ENCODE results near the gene TMEM222.

Gene TMEM222

GRCh38 chr1:27358038-27358927 is 36.3 kb downstream of the TMEM222 start:
- no peak for DNase-seq

GRCh38 chr1:27358928-27359313 is 37.0 kb downstream of the TMEM222 start:
- DNase-seq, result no peak

GRCh38 chr1:27359822-27360158 is 37.8 kb downstream of the TMEM222 start:
- no peak for DNase-seq

GRCh38 chr1:27360159-27361043 is 38.4 kb downstream of the TMEM222 start:
- DNase-seq, result no peak

GRCh38 chr1:27361044-27361402 is 39.1 kb downstream of the TMEM222 start:
- no peak for DNase-seq

- no peak for DNase-seq
Measured at GRCh38 chr1:27361553-27361952, 39.6 kb downstream of the TMEM222 start.

GRCh38 chr1:27363766-27364695 is 42.1 kb downstream of the TMEM222 start:
- no peak for DNase-seq

GRCh38 chr1:27364696-27365371 is 42.9 kb downstream of the TMEM222 start:
- no peak for DNase-seq

GRCh38 chr1:27365372-27366112 is 43.6 kb downstream of the TMEM222 start:
- peak; percentile 82 for DNase-seq

- DNase-seq, result peak; percentile 84
Measured at GRCh38 chr1:27366113-27366410, 44.1 kb downstream of the TMEM222 start.

- peak; percentile 80 for DNase-seq
Measured at GRCh38 chr1:27366411-27367159, 44.6 kb downstream of the TMEM222 start, which contains the start of gene MAP3K6. Gene MAP3K6 (minus strand): TSS chr1:27366961. CDS start chr1:27366597, 364 bp downstream.

- no peak for DNase-seq
Measured at GRCh38 chr1:27367160-27367650, 45.2 kb downstream of the TMEM222 start.

GRCh38 chr1:27368869-27369582 is 47.1 kb downstream of the TMEM222 start:
- no peak for DNase-seq

- DNase-seq, result no peak
Measured at GRCh38 chr1:27372022-27372807, 50.3 kb downstream of the TMEM222 start.

GRCh38 chr1:27372808-27373690 is 51.1 kb downstream of the TMEM222 start:
- DNase-seq, result no peak

- DNase-seq, result no peak
Measured at GRCh38 chr1:27374362-27375086, 52.6 kb downstream of the TMEM222 start, which contains the start of gene FCN3. Gene FCN3 (minus strand): TSS chr1:27374824. CDS start chr1:27374818, 6 bp downstream.

All from right kidney (tissue), 1 donor.